ENCODE data around the gene VEPH1. TPM values are rescaled to one million over a fixed set of nuclear protein-coding genes. Genes with fewer than 3 reads are reported as not detected.

The VEPH1 gene
- polyA plus RNA-seq, 1 of the 3 experiments (the other 2 are of a cell fraction) = 6.0 TPM

- H3K27ac ChIP-seq (ENCODE audit: low read depth in 2 of 2, low read length in 1 of 2) = no peak overlapping the region
- WGBS (ENCODE audit: low lambda C conversion rate) = 76% methylated on average over 2 of the region's 2 CpGs
- H2AFZ ChIP-seq (ENCODE audit: low read depth) = no peak overlapping the region
- H3K79me2 ChIP-seq (ENCODE audit: insufficient read depth) = no peaks in the 10 kb centered on the region
- TF ChIP-seq FOXM1 (IDR thresholded peaks at IDR 0.05; ENCODE audit: low read depth) (no peak), REST (IDR thresholded peaks at IDR 0.05; ENCODE audit: low read depth, low read length) (no peak)
- H4K20me1 ChIP-seq (ENCODE audit: insufficient read depth) = no peaks in the 10 kb centered on the region
- H3F3A ChIP-seq (replicated peaks; ENCODE audit: insufficient read depth) = peaks cover 46% of the 10 kb centered on the region
- peaks cover 0 to 37% of the 10 kb centered on the region in 2 experiments; a peak in 3 of 4 replicates for H3K4me1 ChIP-seq (ENCODE audit: control insufficient read depth in 1 of 2, insufficient read depth in 2 of 2, low read depth in 1 of 2, low read length in 1 of 2)
- H3K9me2 ChIP-seq = no peaks in the 10 kb centered on the region
- POLR2A ChIA-PET = no interaction called here
- DNase-seq = no peak
- CTCF ChIA-PET = interaction anchor here (1.1 kb wide), 1 partner anchor 9 kb away, joined by 3 read pairs; no protein-coding TSS in a partner anchor
- H3K9ac ChIP-seq = no peak overlapping the region
- H3K27me3 ChIP-seq (ENCODE audit: insufficient read depth) = no peaks in the 10 kb centered on the region
- H3K4me2 ChIP-seq = no peak overlapping the region
- H3K36me3 ChIP-seq (replicated peaks in 1 of 2; ENCODE audit: control insufficient read depth in 1 of 2, insufficient read depth in 2 of 2, low read length in 1 of 2) = no peaks in the 10 kb centered on the region
- no peaks in the 10 kb centered on the region for H3K9me3 ChIP-seq
- no peak overlapping the region for H3K4me3 ChIP-seq (ENCODE audit: low read depth in 2 of 2, low read length in 1 of 2)
These were observed 217.2 kb downstream of the VEPH1 start for GRCh38 chr3:157285966-157286365.

DNA sequence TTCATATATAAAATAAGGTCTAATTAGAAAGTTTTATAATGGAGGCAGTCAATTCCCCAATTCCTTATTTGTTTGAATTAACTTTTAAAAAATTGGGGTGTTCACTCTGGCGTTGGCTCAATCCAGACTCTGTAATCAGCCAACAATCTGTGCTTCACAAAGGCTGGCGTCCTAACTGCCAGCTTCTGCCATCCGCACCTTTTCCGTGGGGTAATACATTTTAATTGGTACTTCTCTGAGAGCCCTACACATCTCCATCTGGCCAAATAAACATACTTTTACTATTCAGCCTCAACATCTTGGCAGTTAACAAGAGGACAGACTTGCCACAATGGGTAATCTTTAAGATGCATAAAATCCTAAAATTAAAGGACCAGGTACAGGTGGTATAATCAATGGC is 218.1 kb downstream of the VEPH1 start:
- H3K9ac ChIP-seq = no peak overlapping the region
- H3K27me3 ChIP-seq (ENCODE audit: insufficient read depth) = no peaks in the 10 kb centered on the region
- no peak for DNase-seq
- peaks cover 0 to 38% of the 10 kb centered on the region in 2 experiments; a peak in 2 of 4 replicates for H3K4me1 ChIP-seq (ENCODE audit: control insufficient read depth in 1 of 2, insufficient read depth in 2 of 2, low read depth in 1 of 2, low read length in 1 of 2)
- H3K36me3 ChIP-seq (replicated peaks in 1 of 2; ENCODE audit: control insufficient read depth in 1 of 2, insufficient read depth in 2 of 2, low read length in 1 of 2) = no peaks in the 10 kb centered on the region
- H3K4me3 ChIP-seq (ENCODE audit: low read depth in 2 of 2, low read length in 1 of 2) = no peak overlapping the region
- peaks cover 40% of the 10 kb centered on the region for H3F3A ChIP-seq (replicated peaks; ENCODE audit: insufficient read depth)
- H2AFZ ChIP-seq (ENCODE audit: low read depth) = no peak overlapping the region
- no peak overlapping the region for H3K27ac ChIP-seq (ENCODE audit: low read depth in 2 of 2, low read length in 1 of 2)
- no peak overlapping the region for H3K4me2 ChIP-seq
- no peaks in the 10 kb centered on the region for H3K9me3 ChIP-seq
- POLR2A ChIA-PET = no interaction called here
- H3K9me2 ChIP-seq = no peaks in the 10 kb centered on the region
- CTCF ChIA-PET = no interaction called here
- TF ChIP-seq REST (IDR thresholded peaks at IDR 0.05; ENCODE audit: low read depth, low read length) (no peak), SIN3A (IDR thresholded peaks at IDR 0.05; ENCODE audit: borderline replicate concordance, low read depth, low read length) (no peak), NRF1 (IDR thresholded peaks at IDR 0.05; ENCODE audit: low read depth, low read length) (no peak), ZBTB33 (IDR thresholded peaks at IDR 0.05; ENCODE audit: borderline replicate concordance, low read depth) (no peak), RAD21 (IDR thresholded peaks at IDR 0.05; ENCODE audit: low read length) (no peak), GABPA (IDR thresholded peaks at IDR 0.05; ENCODE audit: low read depth) (no peak), MXI1 (IDR thresholded peaks at IDR 0.05; ENCODE audit: low read depth, low read length) (no peak), TCF12 (IDR thresholded peaks at IDR 0.05) (no peak), JUND (IDR thresholded peaks at IDR 0.05) (no peak), NFIC (IDR thresholded peaks at IDR 0.05; ENCODE audit: borderline replicate concordance) (no peak), PBX3 (IDR thresholded peaks at IDR 0.05) (no peak)
- TF ChIP-seq, protein P1, sequence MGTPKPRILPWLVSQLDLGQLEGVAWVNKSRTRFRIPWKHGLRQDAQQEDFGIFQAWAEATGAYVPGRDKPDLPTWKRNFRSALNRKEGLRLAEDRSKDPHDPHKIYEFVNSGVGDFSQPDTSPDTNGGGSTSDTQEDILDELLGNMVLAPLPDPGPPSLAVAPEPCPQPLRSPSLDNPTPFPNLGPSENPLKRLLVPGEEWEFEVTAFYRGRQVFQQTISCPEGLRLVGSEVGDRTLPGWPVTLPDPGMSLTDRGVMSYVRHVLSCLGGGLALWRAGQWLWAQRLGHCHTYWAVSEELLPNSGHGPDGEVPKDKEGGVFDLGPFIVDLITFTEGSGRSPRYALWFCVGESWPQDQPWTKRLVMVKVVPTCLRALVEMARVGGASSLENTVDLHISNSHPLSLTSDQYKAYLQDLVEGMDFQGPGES (IDR thresholded peaks at IDR 0.05; ENCODE audit: low read depth, low read length) = no peak
- H3K79me2 ChIP-seq (ENCODE audit: insufficient read depth) = no peaks in the 10 kb centered on the region
- WGBS (ENCODE audit: low lambda C conversion rate) = 94% methylated on average over 4 of the region's 4 CpGs
- no peaks in the 10 kb centered on the region for H4K20me1 ChIP-seq (ENCODE audit: insufficient read depth)

Measured in SK-N-SH (cell line).